Measurements from ENCODE around the gene CD247. TPM values are rescaled to one million over a fixed set of nuclear protein-coding genes. Genes with fewer than 3 reads are reported as not detected.

The CD247 gene
- total RNA-seq, 2 donors from 2014 or later: 0.96 TPM; not detected in 1

- TF ChIP-seq CTCF (IDR thresholded peaks at IDR 0.05) (no peak), POLR2AphosphoS5 (IDR thresholded peaks at IDR 0.05) (no peak), POLR2A (IDR thresholded peaks at IDR 0.05) (no peak)
These were observed 15.4 kb downstream of the CD247 start for GRCh38 chr1:167502719-167503462.

GRCh38 chr1:167502192-167502551 lies 16.2 kb downstream of the CD247 start:
- Histone ChIP-seq H3K27me3 (replicated peaks; ENCODE audit: insufficient read depth) (peaks cover 2% of the 10 kb centered on the region), H3K36me3 (no peaks in the 10 kb centered on the region), H3K27ac (no peak overlapping the region), H3K9me3 (no peaks in the 10 kb centered on the region), H3K4me1 (replicated peaks) (no peaks in the 10 kb centered on the region), H3K4me3 (no peak overlapping the region)
- 81% methylated on average over 5 of the region's 5 CpGs for WGBS
- no peak for DNase-seq (ENCODE audit: low spot score)
- TF ChIP-seq POLR2A (IDR thresholded peaks at IDR 0.05) (no peak), CTCF (IDR thresholded peaks at IDR 0.05) (no peak), POLR2AphosphoS5 (IDR thresholded peaks at IDR 0.05) (no peak)
- intact Hi-C loops (cut with DNase I): no loop called here

More at GRCh38 chr1:167502719-167503462, 15.4 kb downstream of the CD247 start:
- intact Hi-C loops (cut with DNase I): no loop called here
- Histone ChIP-seq H3K4me1 (replicated peaks) (no peaks in the 10 kb centered on the region), H3K27ac (no peak overlapping the region), H3K9me3 (no peaks in the 10 kb centered on the region), H3K36me3 (no peaks in the 10 kb centered on the region), H3K4me3 (no peak overlapping the region), H3K27me3 (replicated peaks; ENCODE audit: insufficient read depth) (peaks cover 2% of the 10 kb centered on the region)
- 55% methylated on average over 4 of the region's 4 CpGs for WGBS
- no peak for DNase-seq (ENCODE audit: low spot score)

- 71% methylated on average over 10 of the region's 10 CpGs for WGBS
- Histone ChIP-seq H3K4me3 (no peak overlapping the region), H3K4me1 (replicated peaks) (no peaks in the 10 kb centered on the region), H3K36me3 (no peaks in the 10 kb centered on the region), H3K9me3 (no peaks in the 10 kb centered on the region), H3K27ac (no peak overlapping the region), H3K27me3 (replicated peaks; ENCODE audit: insufficient read depth) (peaks cover 2% of the 10 kb centered on the region)
- no peak for TF ChIP-seq POLR2A (IDR thresholded peaks at IDR 0.05)
- no peak for TF ChIP-seq CTCF (IDR thresholded peaks at IDR 0.05)
- no peak for TF ChIP-seq POLR2AphosphoS5 (IDR thresholded peaks at IDR 0.05)
- no peak for DNase-seq (ENCODE audit: low spot score)
- intact Hi-C loops (cut with DNase I): no loop called here
These were observed 16.7 kb downstream of the CD247 start for GRCh38 chr1:167501515-167502191.

GRCh38 chr1:167500283-167500860 lies 18.0 kb downstream of the CD247 start:
- 89% methylated on average over 4 of the region's 4 CpGs for WGBS
- no peaks in the 10 kb centered on the region for H3K9me3 ChIP-seq
- TF ChIP-seq POLR2A (IDR thresholded peaks at IDR 0.05) (no peak), POLR2AphosphoS5 (IDR thresholded peaks at IDR 0.05) (no peak), CTCF (IDR thresholded peaks at IDR 0.05) (no peak)
- no peaks in the 10 kb centered on the region for H3K36me3 ChIP-seq
- H3K27ac ChIP-seq: no peak overlapping the region
- DNase-seq (ENCODE audit: low spot score): no peak
- H3K27me3 ChIP-seq (replicated peaks; ENCODE audit: insufficient read depth): peaks cover 2% of the 10 kb centered on the region
- intact Hi-C loops (cut with DNase I): no loop called here
- no peaks in the 10 kb centered on the region for H3K4me1 ChIP-seq (replicated peaks)
- H3K4me3 ChIP-seq: no peak overlapping the region

All from prostate gland (tissue), 2 donors.